HepG2 (cell line): ENCODE results near the gene IFNAR1.

ENCODE experiments used
- BHLHE40 ChIP-seq: IDR thresholded peaks from 2 replicates; pipeline ENCODE4 v1.6.1; 2011; ENCODE audit warnings: low read length, improper control_type of control experiment
- CBX1 ChIP-seq: IDR thresholded peaks from one replicate; pipeline ENCODE4 v1.6.1; 2016; ENCODE audit warnings: antibody characterized with exemption, low read depth
- CTCF ChIP-seq: sonication (generic); formaldehyde crosslinking; IDR thresholded peaks from 2 replicates; pipeline ENCODE4 v1.5.0; 2020; ENCODE audit warnings: mild to moderate bottlenecking, missing genetic modification reagents, moderate library complexity
- DPF2 ChIP-seq: sonication (generic); formaldehyde crosslinking; IDR thresholded peaks from 2 replicates; pipeline ENCODE4 v1.4.0; 2020; ENCODE audit warnings: mild to moderate bottlenecking, low read depth, missing genetic modification reagents, borderline replicate concordance
- ELF1 ChIP-seq: sonication (generic); formaldehyde crosslinking; IDR thresholded peaks from 2 replicates; pipeline ENCODE4 v1.4.0; 2020; ENCODE audit warnings: missing genetic modification reagents
- MTA1 ChIP-seq: sonication (generic); formaldehyde crosslinking; IDR thresholded peaks from 2 replicates; pipeline ENCODE4 v1.4.0; 2020; ENCODE audit warnings: missing genetic modification reagents, mild to moderate bottlenecking, borderline replicate concordance
- NBN ChIP-seq: fragments of 450-650 bp; conservative IDR thresholded peaks from 2 replicates; pipeline ENCODE4 v1.6.1; 2017
- RFX5 ChIP-seq: IDR thresholded peaks from 2 replicates; pipeline ENCODE4 v1.6.1; 2011; ENCODE audit warnings: low read depth, low read length, improper control_type of control experiment
- ZBTB7A ChIP-seq: sonication (generic); formaldehyde crosslinking; IDR thresholded peaks from 2 replicates; pipeline ENCODE4 v1.8.0; 2022; ENCODE audit warnings: mild to moderate bottlenecking, missing genetic modification reagents

- no peak for TF ChIP-seq MTA1 (CRISPR knock-in tag)
- TF ChIP-seq CTCF (CRISPR knock-in tag) = no peak
- no peak for TF ChIP-seq RFX5
- TF ChIP-seq ZBTB7A = no peak
- TF ChIP-seq ELF1 = no peak
- TF ChIP-seq BHLHE40 = no peak
- TF ChIP-seq NBN = no peak
- no peak for TF ChIP-seq DPF2 (CRISPR knock-in tag)
- TF ChIP-seq CBX1 = no peak
Measured at GRCh38 chr21:33281096-33281652, 43.6 kb upstream of the IFNAR1 start.
